Activated naive CD8-positive, alpha-beta T cell treated with anti-CD3 and anti-CD28 coated beads, Interleukin-2, amount 50 U/mL, for 24 hours (primary cell): ENCODE data around the gene GID4.

Experiments
- ATAC-seq: fragments of 150-1000 bp; cut with Tn5 transposase; one replicate; pipeline ENCODE4 v1.10.0; 2021
- DNase-seq: peaks from one replicate; pipeline ENCODE4 v3.0.0; 2021
- H3K27ac Mint-ChIP-seq: one replicate; pipeline ENCODE4 v1.8.0; 2021; ENCODE audit warnings: mild to moderate bottlenecking, mixed read lengths
- H3K27me3 Mint-ChIP-seq: one replicate; pipeline ENCODE4 v1.8.0; 2021; ENCODE audit warnings: mixed read lengths
- H3K36me3 Mint-ChIP-seq: one replicate; pipeline ENCODE4 v1.8.0; 2021; ENCODE audit warnings: low read depth, mixed read lengths
- H3K4me1 Mint-ChIP-seq: one replicate; pipeline ENCODE4 v1.8.0; 2021; ENCODE audit warnings: mixed read lengths
- H3K4me3 Mint-ChIP-seq: one replicate; pipeline ENCODE4 v1.8.0; 2021; ENCODE audit warnings: mild to moderate bottlenecking, moderate library complexity, mixed read lengths
- H3K9me3 Mint-ChIP-seq: one replicate; pipeline ENCODE4 v1.8.0; 2021; ENCODE audit warnings: mixed read lengths

The GID4 gene

DNA sequence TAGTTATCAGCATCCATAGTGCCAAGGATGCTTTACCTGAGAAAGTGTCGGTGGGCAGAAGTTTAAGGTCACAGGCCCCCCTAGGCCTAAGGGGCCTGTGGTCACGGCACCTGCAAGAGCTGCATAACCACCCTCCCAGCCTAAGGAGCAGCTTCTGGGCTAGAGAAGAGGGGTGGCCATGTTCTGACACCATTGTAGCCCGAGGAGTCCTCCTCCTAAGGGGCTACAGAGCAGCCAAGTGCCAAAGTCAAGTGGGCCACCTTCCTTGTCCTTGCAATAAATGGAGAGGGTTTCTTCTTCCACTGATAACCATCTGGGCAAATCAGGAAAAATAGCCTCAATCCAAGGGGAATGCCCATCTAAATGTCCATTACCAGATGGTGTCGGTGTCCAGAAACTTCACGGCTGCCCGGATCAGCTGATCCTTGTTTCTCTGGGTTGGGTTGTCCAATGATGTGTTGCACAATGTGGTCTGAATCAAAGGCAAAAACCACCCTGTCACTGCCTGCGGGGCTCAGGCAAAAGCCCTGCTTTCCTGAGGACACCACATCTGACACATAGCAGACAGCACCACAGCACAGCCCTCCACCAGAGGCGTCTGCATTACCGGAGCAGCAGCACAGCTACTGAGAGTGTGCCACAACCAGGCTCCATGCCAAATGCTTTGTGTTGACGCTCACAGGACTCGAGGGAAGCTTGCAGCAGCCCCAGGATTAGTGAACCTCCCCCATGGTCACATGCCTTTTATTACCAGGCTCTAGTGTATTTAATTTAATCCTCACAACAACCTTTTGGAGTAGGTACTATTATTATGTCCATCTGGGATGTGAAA lies 13.0 kb upstream of the GID4 start:
- no peaks in the 10 kb centered on the region for H3K27me3 Mint-ChIP-seq
- ATAC-seq (peak; percentile 77), DNase-seq (peak; percentile 14)
- peaks cover 10% of the 10 kb centered on the region for H3K36me3 Mint-ChIP-seq
- H3K4me1 Mint-ChIP-seq = peaks cover 17% of the 10 kb centered on the region
- peak overlapping the region; percentile 82 for H3K27ac Mint-ChIP-seq
- H3K4me3 Mint-ChIP-seq = no peak overlapping the region
- H3K9me3 Mint-ChIP-seq = no peaks in the 10 kb centered on the region

GRCh38 chr17:18027280-18027679 lies 11.9 kb upstream of the GID4 start:
- no peak overlapping the region for H3K27ac Mint-ChIP-seq
- H3K4me1 Mint-ChIP-seq = peaks cover 17% of the 10 kb centered on the region
- H3K9me3 Mint-ChIP-seq = no peaks in the 10 kb centered on the region
- peaks cover 10% of the 10 kb centered on the region for H3K36me3 Mint-ChIP-seq
- no peak overlapping the region for H3K4me3 Mint-ChIP-seq
- H3K27me3 Mint-ChIP-seq = no peaks in the 10 kb centered on the region
- ATAC-seq (no peak), DNase-seq (no peak)

- H3K4me3 Mint-ChIP-seq = no peak overlapping the region
- H3K4me1 Mint-ChIP-seq = peaks cover 26% of the 10 kb centered on the region
- H3K27ac Mint-ChIP-seq = no peak overlapping the region
- H3K9me3 Mint-ChIP-seq = no peaks in the 10 kb centered on the region
- DNase-seq = no peak
- no peaks in the 10 kb centered on the region for H3K27me3 Mint-ChIP-seq
- no peak for ATAC-seq
- peaks cover 10% of the 10 kb centered on the region for H3K36me3 Mint-ChIP-seq
Measured at GRCh38 chr17:18028114-18028951, 10.9 kb upstream of the GID4 start.

GRCh38 chr17:18028952-18029540 lies 10.2 kb upstream of the GID4 start:
- H3K4me3 Mint-ChIP-seq = no peak overlapping the region
- peaks cover 30% of the 10 kb centered on the region for H3K4me1 Mint-ChIP-seq
- no peak for DNase-seq
- H3K27me3 Mint-ChIP-seq = no peaks in the 10 kb centered on the region
- no peak for ATAC-seq
- H3K36me3 Mint-ChIP-seq = peaks cover 8% of the 10 kb centered on the region
- H3K27ac Mint-ChIP-seq = no peak overlapping the region
- H3K9me3 Mint-ChIP-seq = no peaks in the 10 kb centered on the region

- Mint-ChIP-seq H3K4me1 (peaks cover 21% of the 10 kb centered on the region), H3K27ac (no peak overlapping the region), H3K4me3 (no peak overlapping the region), H3K36me3 (no peaks in the 10 kb centered on the region), H3K27me3 (no peaks in the 10 kb centered on the region), H3K9me3 (no peaks in the 10 kb centered on the region)
- ATAC-seq (no peak), DNase-seq (no peak)
Measured at GRCh38 chr17:18031955-18032354, 7.3 kb upstream of the GID4 start.

DNA sequence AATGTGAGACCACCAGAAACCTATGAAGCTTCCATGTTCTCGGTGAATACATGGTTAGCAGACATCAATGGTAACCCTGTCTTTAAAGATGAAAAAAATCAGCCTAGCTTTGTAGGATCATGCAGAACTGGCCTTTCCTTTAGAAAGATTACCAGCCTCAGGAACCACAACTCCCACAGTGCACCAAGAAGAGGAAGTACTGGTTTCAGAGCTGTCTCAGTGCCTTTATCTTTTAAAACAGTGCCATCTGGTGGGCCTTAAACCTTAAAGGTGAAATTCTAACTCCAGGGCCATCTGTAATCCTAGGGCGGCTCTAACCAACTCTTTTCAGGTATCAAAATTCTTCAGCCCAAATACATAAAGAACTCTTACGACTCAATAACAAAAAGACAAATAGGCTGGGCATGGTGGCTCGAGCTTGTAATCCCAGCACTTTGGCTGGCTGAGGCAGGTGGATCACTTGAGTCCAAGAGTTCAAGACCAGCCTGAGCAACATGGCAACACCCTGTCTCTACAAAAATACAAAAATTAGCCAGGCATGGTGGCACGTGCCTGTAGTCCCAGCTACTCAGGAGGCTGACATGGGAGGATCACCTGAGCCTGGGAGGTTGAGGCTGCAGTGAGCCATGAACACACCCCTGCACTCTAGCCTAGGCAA lies 5.6 kb upstream of the GID4 start:
- ATAC-seq = peak; percentile 78
- DNase-seq = peak; percentile 41
- H3K4me1 Mint-ChIP-seq = peaks cover 36% of the 10 kb centered on the region
- no peak overlapping the region for H3K4me3 Mint-ChIP-seq
- no peaks in the 10 kb centered on the region for H3K27me3 Mint-ChIP-seq
- no peaks in the 10 kb centered on the region for H3K36me3 Mint-ChIP-seq
- H3K9me3 Mint-ChIP-seq = no peaks in the 10 kb centered on the region
- H3K27ac Mint-ChIP-seq = no peak overlapping the region

DNA sequence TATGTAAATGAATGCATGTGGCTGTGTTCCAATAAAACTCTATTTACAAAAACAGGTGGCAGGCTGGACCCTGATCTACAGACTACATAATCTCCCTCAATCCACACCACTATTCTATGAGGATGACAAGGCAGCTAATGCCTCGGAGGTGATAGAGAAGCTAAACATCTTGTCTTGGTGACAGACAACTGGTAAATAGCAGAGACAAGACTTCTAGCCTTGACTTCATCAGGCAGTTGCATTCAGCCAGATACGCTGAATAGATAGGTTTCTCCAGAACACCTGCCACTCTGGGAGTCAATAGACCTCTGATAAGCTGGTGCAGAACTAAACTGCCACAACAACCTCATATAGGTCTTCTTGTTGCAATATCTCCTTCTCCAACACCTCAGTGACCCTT lies 3.5 kb upstream of the GID4 start:
- no peaks in the 10 kb centered on the region for H3K36me3 Mint-ChIP-seq
- DNase-seq (no peak), ATAC-seq (no peak)
- H3K4me1 Mint-ChIP-seq = peaks cover 48% of the 10 kb centered on the region
- no peak overlapping the region for H3K4me3 Mint-ChIP-seq
- H3K9me3 Mint-ChIP-seq = no peaks in the 10 kb centered on the region
- no peaks in the 10 kb centered on the region for H3K27me3 Mint-ChIP-seq
- H3K27ac Mint-ChIP-seq = no peak overlapping the region

- Mint-ChIP-seq H3K27ac (peak overlapping the region; percentile 97), H3K4me1 (peaks cover 60% of the 10 kb centered on the region), H3K9me3 (no peaks in the 10 kb centered on the region), H3K36me3 (no peaks in the 10 kb centered on the region), H3K4me3 (peak overlapping the region; percentile 96), H3K27me3 (no peaks in the 10 kb centered on the region)
- ATAC-seq (no peak), DNase-seq (no peak)
Measured at GRCh38 chr17:18037486-18037885, 1.7 kb upstream of the GID4 start.

- Mint-ChIP-seq H3K36me3 (no peaks in the 10 kb centered on the region), H3K4me3 (peak overlapping the region; percentile 96), H3K27me3 (no peaks in the 10 kb centered on the region), H3K9me3 (no peaks in the 10 kb centered on the region), H3K27ac (peak overlapping the region; percentile 97), H3K4me1 (peaks cover 51% of the 10 kb centered on the region)
- DNase-seq (peak; percentile 31), ATAC-seq (peak; percentile 26)
Measured at GRCh38 chr17:18038149-18038850, 908 bp upstream of the GID4 start.

DNA sequence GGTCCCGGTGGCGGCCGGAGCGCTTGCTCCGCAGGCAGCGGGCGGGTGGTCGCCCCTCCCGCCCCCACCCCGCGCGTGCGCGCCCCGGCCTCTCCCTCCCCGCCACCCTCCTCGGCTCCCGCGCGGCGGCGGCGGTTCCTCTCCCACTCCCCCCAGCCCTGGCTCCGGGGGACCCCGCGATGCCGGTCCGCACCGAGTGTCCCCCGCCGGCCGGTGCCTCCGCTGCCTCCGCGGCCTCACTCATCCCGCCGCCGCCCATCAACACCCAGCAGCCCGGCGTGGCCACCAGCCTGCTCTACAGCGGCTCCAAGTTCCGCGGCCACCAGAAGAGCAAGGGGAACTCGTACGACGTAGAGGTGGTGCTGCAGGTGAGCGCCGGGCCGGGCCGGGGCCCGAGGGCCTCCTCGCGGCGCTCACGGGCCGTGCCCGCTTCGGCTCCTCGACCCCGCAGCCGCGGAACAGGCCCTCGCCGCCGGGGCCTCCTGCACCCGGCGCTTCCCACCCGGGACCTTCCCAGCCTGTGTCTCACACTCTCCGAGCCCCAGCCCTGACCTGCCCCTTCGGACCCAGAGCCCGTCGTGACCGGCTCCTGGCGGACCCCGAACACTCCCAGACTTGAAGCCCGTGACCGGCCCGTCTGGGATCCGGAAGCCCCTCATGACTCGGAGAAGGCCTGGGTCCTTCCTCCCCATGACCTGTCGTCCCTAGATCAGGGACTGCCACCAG lies 490 bp downstream of the GID4 start:
- H3K4me1 Mint-ChIP-seq = peaks cover 47% of the 10 kb centered on the region
- H3K36me3 Mint-ChIP-seq = no peaks in the 10 kb centered on the region
- ATAC-seq (peak; percentile 34), DNase-seq (no peak)
- H3K27me3 Mint-ChIP-seq = no peaks in the 10 kb centered on the region
- H3K9me3 Mint-ChIP-seq = no peaks in the 10 kb centered on the region
- peak overlapping the region; percentile 97 for H3K27ac Mint-ChIP-seq
- H3K4me3 Mint-ChIP-seq = peak overlapping the region; percentile 96

DNA sequence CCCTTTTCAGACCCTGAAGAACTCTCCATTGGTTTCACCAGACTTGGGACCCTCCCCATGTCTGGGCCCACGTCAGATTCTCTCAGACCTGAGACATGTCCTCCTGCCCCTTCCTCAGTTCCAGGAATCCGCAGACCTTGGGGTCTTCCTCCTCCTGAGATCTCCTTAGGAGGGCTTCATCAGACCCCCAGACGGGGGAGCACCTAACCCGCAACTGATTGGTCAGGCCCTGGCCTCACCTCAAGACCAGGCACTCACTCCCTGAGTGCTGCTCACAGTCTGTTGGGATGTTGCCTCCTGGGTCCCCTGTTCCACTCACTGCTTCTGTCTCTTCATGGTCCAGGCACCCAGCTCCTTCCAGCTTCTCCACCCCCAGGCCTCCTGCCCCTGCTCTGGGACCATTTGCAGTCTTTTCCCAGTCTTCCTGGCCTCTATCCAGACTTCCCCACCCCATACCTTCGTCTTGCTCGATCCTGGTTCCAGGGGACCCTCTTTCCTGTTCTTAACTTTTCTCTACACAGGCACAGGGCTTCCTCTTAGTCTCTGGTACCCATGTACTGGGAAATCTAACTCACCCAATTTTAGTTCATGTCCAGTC lies 1.2 kb downstream of the GID4 start:
- no peaks in the 10 kb centered on the region for H3K27me3 Mint-ChIP-seq
- DNase-seq (no peak), ATAC-seq (no peak)
- peak overlapping the region; percentile 96 for H3K4me3 Mint-ChIP-seq
- peak overlapping the region; percentile 84 for H3K27ac Mint-ChIP-seq
- H3K4me1 Mint-ChIP-seq = peaks cover 47% of the 10 kb centered on the region
- H3K9me3 Mint-ChIP-seq = no peaks in the 10 kb centered on the region
- no peaks in the 10 kb centered on the region for H3K36me3 Mint-ChIP-seq

DNA sequence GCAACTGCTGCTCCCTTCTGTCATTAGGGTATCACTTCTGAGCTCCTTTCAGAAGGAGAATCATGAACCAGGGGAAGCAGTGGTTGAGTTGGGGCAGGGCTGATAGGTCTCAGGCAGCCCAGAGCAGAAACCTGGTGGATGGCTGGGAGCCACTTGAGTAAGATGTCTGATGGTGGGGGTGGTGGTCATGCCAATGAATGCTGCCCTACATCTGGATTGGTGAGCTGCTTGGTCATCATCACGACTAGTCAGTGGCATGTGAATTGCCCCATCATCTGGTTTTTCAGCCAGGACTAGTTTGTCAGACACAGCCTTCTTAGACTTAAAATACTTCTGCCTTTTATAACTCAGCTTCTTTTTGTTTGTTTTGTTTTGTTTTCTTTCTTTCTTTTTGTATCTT lies 2.6 kb downstream of the GID4 start:
- no peaks in the 10 kb centered on the region for H3K27me3 Mint-ChIP-seq
- no peaks in the 10 kb centered on the region for H3K9me3 Mint-ChIP-seq
- no peaks in the 10 kb centered on the region for H3K36me3 Mint-ChIP-seq
- H3K27ac Mint-ChIP-seq = no peak overlapping the region
- DNase-seq (no peak), ATAC-seq (no peak)
- no peak overlapping the region for H3K4me3 Mint-ChIP-seq
- peaks cover 39% of the 10 kb centered on the region for H3K4me1 Mint-ChIP-seq

DNA sequence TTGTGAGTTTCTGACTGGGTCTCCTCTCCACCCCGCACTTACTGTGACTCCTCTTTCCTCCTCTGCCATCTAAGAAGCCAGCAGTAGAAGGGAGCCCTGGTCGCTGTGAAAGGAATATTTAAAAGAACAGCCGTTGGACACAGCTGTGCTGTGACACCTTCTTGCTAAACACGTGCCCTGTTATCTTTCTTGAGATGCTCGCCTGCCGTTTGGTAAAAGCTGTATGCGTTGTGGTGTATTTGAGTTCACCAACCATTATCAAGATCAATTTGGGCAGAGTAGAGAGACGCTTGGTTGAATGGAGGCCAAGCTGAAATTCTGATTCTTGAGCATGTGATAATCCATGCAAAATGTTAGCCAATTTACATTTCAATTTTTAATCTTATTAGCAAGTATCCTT lies 3.8 kb downstream of the GID4 start:
- H3K4me3 Mint-ChIP-seq = no peak overlapping the region
- H3K9me3 Mint-ChIP-seq = no peaks in the 10 kb centered on the region
- peaks cover 29% of the 10 kb centered on the region for H3K4me1 Mint-ChIP-seq
- H3K27me3 Mint-ChIP-seq = no peaks in the 10 kb centered on the region
- peaks cover 2% of the 10 kb centered on the region for H3K36me3 Mint-ChIP-seq
- no peak overlapping the region for H3K27ac Mint-ChIP-seq
- DNase-seq (no peak), ATAC-seq (no peak)
